Endothelial cell (in vitro differentiated cells): ENCODE results near the gene S1PR2. TPM values are rescaled to one million over a fixed set of nuclear protein-coding genes. Genes with fewer than 3 reads are reported as not detected.

Experiments used
- DNase-seq: peaks from one replicate; pipeline ENCODE4 v3.0.0; 2021; ENCODE audit warnings: low spot score
- H3K27ac Mint-ChIP-seq: one replicate; pipeline ENCODE4 v1.8.0; 2021; ENCODE audit warnings: mixed read lengths, inconsistent platforms; ENCODE audit not compliant: unreplicated experiment
- H3K27me3 Mint-ChIP-seq: one replicate; pipeline ENCODE4 v1.8.0; 2021; ENCODE audit warnings: mild to moderate bottlenecking, moderate library complexity, mixed read lengths, inconsistent platforms; ENCODE audit not compliant: unreplicated experiment
- H3K36me3 Mint-ChIP-seq: one replicate; pipeline ENCODE4 v1.8.0; 2021; ENCODE audit warnings: mild to moderate bottlenecking, low read depth, mixed read lengths, inconsistent platforms; ENCODE audit not compliant: unreplicated experiment
- H3K4me1 Mint-ChIP-seq: one replicate; pipeline ENCODE4 v1.8.0; 2021; ENCODE audit warnings: mild to moderate bottlenecking, mixed read lengths, inconsistent platforms; ENCODE audit not compliant: unreplicated experiment
- H3K4me3 Mint-ChIP-seq: one replicate; pipeline ENCODE4 v1.8.0; 2021; ENCODE audit warnings: mild to moderate bottlenecking, mixed read lengths, inconsistent platforms; ENCODE audit not compliant: unreplicated experiment
- H3K9me3 Mint-ChIP-seq: one replicate; pipeline ENCODE4 v1.8.0; 2021; ENCODE audit warnings: mixed read lengths, inconsistent platforms; ENCODE audit not compliant: unreplicated experiment
- total RNA-seq: library from RNA; stranded (reverse); fragmentation: NEBNext Ultra II Directional; extraction: Animal tissue kit (Norgen Biotek cat#: 25700); gene quantifications from one replicate; pipeline ENCODE4 v1.2.1, GENCODE V29; 2021; ENCODE audit not compliant: unreplicated experiment
- TF ChIP-seq, protein P1 (sequence below): fragments of 200-600 bp; sonication (generic); IDR thresholded peaks from one replicate; pipeline ENCODE4 v1.5.0; 2021; ENCODE audit warnings: antibody characterized with exemption; ENCODE audit not compliant: unreplicated experiment

The S1PR2 gene
- total RNA-seq, 1 donor from 2014 or later, result 9.3 TPM

DNA sequence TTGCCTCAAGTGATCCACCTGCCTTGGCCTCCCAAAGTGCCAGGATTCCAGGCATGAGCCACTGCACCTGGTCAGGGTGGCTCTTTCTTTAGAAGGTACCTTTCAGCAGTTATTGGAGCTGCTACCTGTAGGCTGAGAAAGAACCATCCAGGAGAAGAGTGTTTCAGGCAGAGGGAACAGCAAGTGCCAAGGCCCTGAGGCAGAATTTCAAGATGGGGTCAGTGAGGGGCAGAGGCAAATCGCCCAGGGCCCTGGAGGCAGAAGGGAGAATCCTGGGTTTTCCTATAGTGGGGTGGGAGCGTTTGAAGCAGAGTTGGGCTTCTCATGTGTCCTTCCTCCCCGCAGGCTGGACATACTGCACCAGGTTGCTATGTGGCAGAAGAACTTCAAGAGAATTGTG lies 23.1 kb upstream of the S1PR2 start:
- H3K4me1 Mint-ChIP-seq, result peaks cover 10% of the 10 kb centered on the region
- H3K36me3 Mint-ChIP-seq, result peaks cover 32% of the 10 kb centered on the region
- H3K9me3 Mint-ChIP-seq, result no peaks in the 10 kb centered on the region
- DNase-seq, result no peak
- peak overlapping the region; percentile 65 for H3K4me3 Mint-ChIP-seq
- peaks cover 12% of the 10 kb centered on the region for H3K27me3 Mint-ChIP-seq
- no peak overlapping the region for H3K27ac Mint-ChIP-seq
- TF ChIP-seq, protein P1, sequence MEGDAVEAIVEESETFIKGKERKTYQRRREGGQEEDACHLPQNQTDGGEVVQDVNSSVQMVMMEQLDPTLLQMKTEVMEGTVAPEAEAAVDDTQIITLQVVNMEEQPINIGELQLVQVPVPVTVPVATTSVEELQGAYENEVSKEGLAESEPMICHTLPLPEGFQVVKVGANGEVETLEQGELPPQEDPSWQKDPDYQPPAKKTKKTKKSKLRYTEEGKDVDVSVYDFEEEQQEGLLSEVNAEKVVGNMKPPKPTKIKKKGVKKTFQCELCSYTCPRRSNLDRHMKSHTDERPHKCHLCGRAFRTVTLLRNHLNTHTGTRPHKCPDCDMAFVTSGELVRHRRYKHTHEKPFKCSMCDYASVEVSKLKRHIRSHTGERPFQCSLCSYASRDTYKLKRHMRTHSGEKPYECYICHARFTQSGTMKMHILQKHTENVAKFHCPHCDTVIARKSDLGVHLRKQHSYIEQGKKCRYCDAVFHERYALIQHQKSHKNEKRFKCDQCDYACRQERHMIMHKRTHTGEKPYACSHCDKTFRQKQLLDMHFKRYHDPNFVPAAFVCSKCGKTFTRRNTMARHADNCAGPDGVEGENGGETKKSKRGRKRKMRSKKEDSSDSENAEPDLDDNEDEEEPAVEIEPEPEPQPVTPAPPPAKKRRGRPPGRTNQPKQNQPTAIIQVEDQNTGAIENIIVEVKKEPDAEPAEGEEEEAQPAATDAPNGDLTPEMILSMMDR, result no peak

DNA sequence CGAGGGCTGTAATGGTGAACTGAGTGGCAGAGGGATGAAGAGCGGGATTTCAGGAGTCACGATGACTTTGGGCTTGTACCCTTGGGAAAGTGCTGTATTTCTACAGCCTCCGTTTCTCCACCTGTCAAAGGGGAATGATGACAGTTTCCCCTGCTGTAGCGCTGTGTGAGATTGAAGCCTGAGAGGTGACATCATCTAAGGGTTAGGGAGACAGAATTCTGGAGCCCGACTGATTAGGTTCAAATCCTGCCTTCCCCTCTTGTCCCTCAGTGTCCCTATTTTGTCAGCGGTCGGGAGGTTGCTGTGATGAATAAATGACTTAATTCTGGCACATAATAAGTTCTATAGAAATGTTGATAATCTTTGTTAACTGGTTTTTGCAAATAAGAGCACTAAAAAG lies 21.6 kb upstream of the S1PR2 start:
- Mint-ChIP-seq H3K4me1 (peaks cover 10% of the 10 kb centered on the region), H3K36me3 (peaks cover 28% of the 10 kb centered on the region), H3K27ac (no peak overlapping the region), H3K9me3 (no peaks in the 10 kb centered on the region), H3K4me3 (peak overlapping the region; percentile 98), H3K27me3 (peaks cover 10% of the 10 kb centered on the region)
- TF ChIP-seq, protein P1, result no peak
- DNase-seq, result no peak

DNA sequence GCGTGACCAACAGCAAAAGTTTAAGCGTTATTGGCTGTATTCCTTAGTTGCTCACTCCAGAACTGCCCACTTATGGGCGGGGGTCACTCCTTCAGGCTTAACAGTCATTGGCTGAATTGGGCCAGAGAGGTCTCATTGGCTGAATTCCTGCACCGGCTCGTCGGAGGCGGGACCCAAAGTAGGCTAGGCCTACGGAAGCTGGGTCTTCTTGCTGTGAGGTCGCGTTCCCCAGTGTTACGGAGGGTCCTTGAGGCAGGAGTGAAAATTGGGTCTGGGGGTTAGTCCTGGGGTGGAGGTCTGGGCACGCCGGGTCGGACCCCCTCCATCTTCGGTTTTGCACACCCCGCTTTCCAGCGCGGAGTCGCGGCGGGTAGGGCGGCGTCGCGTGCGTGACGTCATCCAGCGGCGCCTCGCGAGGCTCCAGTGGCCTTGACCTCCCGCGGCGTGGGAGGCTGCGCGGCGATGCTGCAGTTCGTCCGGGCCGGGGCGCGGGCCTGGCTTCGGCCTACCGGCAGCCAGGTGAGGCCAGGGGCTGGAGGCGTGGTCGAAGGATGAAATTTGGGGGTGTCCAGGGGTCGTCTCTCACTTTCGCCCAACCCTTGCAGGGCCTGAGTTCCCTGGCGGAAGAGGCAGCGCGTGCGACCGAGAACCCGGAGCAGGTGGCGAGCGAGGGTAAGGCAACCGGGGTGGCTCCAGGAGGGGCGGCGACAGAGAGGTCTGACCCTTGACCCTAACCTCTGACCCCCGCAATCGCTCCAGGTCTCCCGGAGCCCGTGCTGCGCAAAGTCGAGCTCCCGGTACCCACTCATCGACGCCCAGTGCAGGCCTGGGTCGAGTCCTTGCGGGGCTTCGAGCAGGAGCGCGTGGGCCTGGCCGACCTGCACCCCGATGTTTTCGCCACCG lies 20.9 kb upstream of the S1PR2 start, which contains the start of gene MRPL4:
Gene MRPL4, plus strand, starts transcription at position 423 of the 903 bp plus-strand sequence. Its CDS starts 40 bp downstream, at position 463.
- Mint-ChIP-seq H3K36me3 (peaks cover 22% of the 10 kb centered on the region), H3K4me3 (peak within 1 kb of the TSS; percentile 98), H3K27ac (no peak within 1 kb of the TSS), H3K9me3 (no peaks in the 10 kb centered on the region), H3K4me1 (peaks cover 10% of the 10 kb centered on the region), H3K27me3 (peaks cover 10% of the 10 kb centered on the region)
- TF ChIP-seq, protein P1, result no peak
- peak; percentile 85 for DNase-seq

- DNase-seq, result no peak
- Mint-ChIP-seq H3K4me1 (peaks cover 4% of the 10 kb centered on the region), H3K27ac (no peak overlapping the region), H3K4me3 (no peak overlapping the region), H3K36me3 (no peaks in the 10 kb centered on the region), H3K9me3 (no peaks in the 10 kb centered on the region), H3K27me3 (no peaks in the 10 kb centered on the region)
- TF ChIP-seq, protein P1, result no peak
Observed at GRCh38 chr19:10246511-10246910, 15.4 kb upstream of the S1PR2 start.
